Colonic mucosa (tissue), 4 donors: ENCODE measurements around the gene GOSR2. TPM values are rescaled to one million over a fixed set of nuclear protein-coding genes. Genes with fewer than 3 reads are reported as not detected.

Source experiments
- DNase-seq: peaks from one replicate; pipeline ENCODE4 v3.0.0-alpha.2; 2020
- H3K27ac ChIP-seq: fragments of 200-600 bp; one replicate; pipeline ENCODE4 v1.8.0; 2021
- H3K27me3 ChIP-seq: fragments of 200-600 bp; one replicate; pipeline ENCODE4 v1.8.0; 2021
- H3K36me3 ChIP-seq: fragments of 200-600 bp; one replicate; pipeline ENCODE4 v1.8.0; 2021
- H3K4me1 ChIP-seq: fragments of 200-600 bp; one replicate; pipeline ENCODE4 v1.8.0; 2021; ENCODE audit warnings: mild to moderate bottlenecking
- H3K4me3 ChIP-seq: fragments of 200-600 bp; one replicate; pipeline ENCODE4 v1.8.0; 2021
- H3K9ac ChIP-seq, 2 donors: one replicate each; pipeline ENCODE4 v1.7.0; 2013; ENCODE audit warnings: control low read depth in 2 of 2, low read depth in 2 of 2, low read length in 2 of 2
- H3K9me3 ChIP-seq: fragments of 200-600 bp; one replicate; pipeline ENCODE4 v1.8.0; 2021
- CTCF ChIP-seq: fragments of 200-600 bp; IDR thresholded peaks from one replicate; pipeline ENCODE4 v1.8.0; 2022; ENCODE audit warnings: antibody characterized with exemption, mild to moderate bottlenecking
- intact Hi-C: fragments of 100-400 bp; cut with DNase I; formaldehyde crosslinking; loops from one replicate; pipeline ENCODE4 v1.14.1; 2022
- total RNA-seq, 2 donors: library from RNA; stranded (reverse); fragmentation: NEBNext Ultra II Directional in 1 of 2; extraction: Animal tissue kit (Norgen Biotek cat#: 25700) in 1 of 2; gene quantifications; one replicate each; pipeline ENCODE4 v1.2.1, GENCODE V29; 2021
- donor health status: healthy.
- donor health status: DM: no; HTN: no; CAD: no.
- donor health status: DM: no; HTN: no; CAD: no.

Gene GOSR2
- total RNA-seq, 2 donors from 2014 or later = 36.5 to 39.4 TPM

GRCh38 chr17:46929413-46929812 is 6.5 kb downstream of the GOSR2 start:
- no peak for TF ChIP-seq CTCF
- Histone ChIP-seq H3K27me3 (no peaks in the 10 kb centered on the region), H3K9me3 (no peaks in the 10 kb centered on the region), H3K36me3 (peaks cover 10% of the 10 kb centered on the region), H3K4me1 (peaks cover 3% of the 10 kb centered on the region), H3K27ac (no peak overlapping the region), H3K4me3 (no peak overlapping the region), H3K9ac (no peak overlapping the region)
- no peak for DNase-seq
- intact Hi-C loops = no loop called here

DNA sequence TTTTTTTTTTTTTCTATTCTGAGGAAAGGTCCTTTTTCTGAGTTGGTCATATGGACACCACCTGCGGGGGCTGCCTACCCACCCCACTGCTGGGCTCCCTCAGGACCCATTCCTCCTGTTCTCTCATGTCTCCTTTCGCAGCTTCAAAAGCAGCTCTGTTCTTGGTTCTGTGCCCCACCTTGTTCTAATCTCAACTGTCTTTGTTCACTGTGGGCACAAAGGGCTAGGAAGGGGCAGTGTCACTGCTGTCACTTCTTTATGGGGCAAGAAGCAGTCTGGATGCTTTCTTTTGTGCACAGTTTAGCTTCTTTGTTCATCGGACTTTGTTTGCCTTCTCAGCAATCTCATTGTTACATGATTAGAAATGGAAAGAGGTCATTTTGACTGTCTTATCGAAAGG is 7.1 kb downstream of the GOSR2 start:
- intact Hi-C loops = no loop called here
- no peaks in the 10 kb centered on the region for H3K27me3 ChIP-seq
- no peak overlapping the region for H3K9ac ChIP-seq
- no peak for TF ChIP-seq CTCF
- no peak for DNase-seq
- H3K36me3 ChIP-seq = peaks cover 10% of the 10 kb centered on the region
- H3K4me1 ChIP-seq = no peaks in the 10 kb centered on the region
- H3K9me3 ChIP-seq = no peaks in the 10 kb centered on the region
- no peak overlapping the region for H3K27ac ChIP-seq
- no peak overlapping the region for H3K4me3 ChIP-seq

DNA sequence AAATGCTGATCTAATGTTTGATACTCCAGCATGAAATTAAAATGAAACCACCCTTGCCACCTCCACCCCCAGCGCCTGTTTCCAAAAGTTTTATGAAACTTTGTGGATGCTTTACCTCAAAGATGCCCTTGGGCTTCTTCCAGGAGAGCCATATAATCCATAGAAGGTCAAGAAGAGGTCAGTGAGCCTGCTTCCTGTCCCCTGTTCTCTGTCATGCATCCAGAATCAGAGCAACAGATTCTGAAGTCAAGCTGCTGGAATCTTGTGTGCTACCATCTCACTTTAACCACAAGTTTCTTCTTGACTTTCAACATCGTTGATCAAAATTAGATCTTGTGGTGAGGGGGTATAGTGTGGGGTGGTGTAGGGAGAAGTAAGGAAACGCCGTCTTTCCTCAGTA is 8.6 kb downstream of the GOSR2 start:
- Histone ChIP-seq H3K27me3 (no peaks in the 10 kb centered on the region), H3K9ac (no peak overlapping the region), H3K4me1 (no peaks in the 10 kb centered on the region), H3K36me3 (peaks cover 10% of the 10 kb centered on the region), H3K27ac (no peak overlapping the region), H3K9me3 (no peaks in the 10 kb centered on the region), H3K4me3 (no peak overlapping the region)
- TF ChIP-seq CTCF = no peak
- no peak for DNase-seq
- intact Hi-C loops = no loop called here

GRCh38 chr17:46935658-46936266 is 12.8 kb downstream of the GOSR2 start:
- intact Hi-C loops = no loop called here
- Histone ChIP-seq H3K27me3 (no peaks in the 10 kb centered on the region), H3K9me3 (no peaks in the 10 kb centered on the region), H3K4me1 (no peaks in the 10 kb centered on the region), H3K9ac (no peak overlapping the region), H3K27ac (peak overlapping the region; percentile 34), H3K4me3 (no peak overlapping the region), H3K36me3 (peaks cover 18% of the 10 kb centered on the region)
- TF ChIP-seq CTCF = no peak
- DNase-seq = no peak

DNA sequence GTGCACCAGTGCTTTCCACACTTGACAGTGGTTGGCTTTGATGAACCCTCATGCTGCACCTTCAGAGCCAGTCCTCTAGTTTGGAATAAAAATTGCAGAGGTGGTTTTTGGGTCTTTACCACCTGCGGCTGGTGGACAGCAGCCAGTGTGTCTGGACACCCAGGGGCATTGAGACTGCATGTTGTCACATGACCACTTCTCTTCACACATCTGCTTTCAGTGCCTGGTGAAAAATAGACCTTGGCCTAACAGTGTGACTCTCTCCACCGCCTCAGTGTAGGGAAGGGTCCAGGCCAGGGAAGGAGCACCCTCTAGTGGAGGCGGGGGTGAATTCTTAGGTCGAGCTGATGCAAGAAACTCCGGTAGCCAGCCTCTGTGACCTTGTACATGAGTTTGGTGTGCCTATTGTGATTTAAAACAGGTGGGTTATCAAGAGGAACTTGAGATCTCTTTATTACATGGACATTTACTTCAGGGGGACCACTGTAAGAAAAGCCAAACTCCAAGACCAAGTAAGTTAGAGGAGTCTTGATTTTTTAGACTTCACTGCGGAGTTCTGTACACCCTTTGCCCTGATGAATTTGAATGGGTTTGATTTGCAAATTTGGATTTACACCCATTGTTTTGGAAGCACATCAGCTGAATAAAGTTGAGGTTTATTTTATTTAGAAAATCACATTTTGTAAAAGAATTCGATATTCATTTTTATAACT is 17.9 kb downstream of the GOSR2 start:
- Histone ChIP-seq H3K36me3 (peaks cover 9% of the 10 kb centered on the region), H3K27ac (no peak overlapping the region), H3K4me3 (no peak overlapping the region), H3K27me3 (no peaks in the 10 kb centered on the region), H3K9me3 (no peaks in the 10 kb centered on the region), H3K4me1 (no peaks in the 10 kb centered on the region), H3K9ac (no peak overlapping the region)
- TF ChIP-seq CTCF = peak; percentile 80
- intact Hi-C loops = loop anchor here (5.0 kb wide), 1 partner anchor 99 kb away; no protein-coding TSS in a partner anchor
- DNase-seq = peak; percentile 74
